Erythroblast (primary cell): ENCODE data around the gene MGAT5.

Experiments
- GATA1 ChIP-seq: IDR thresholded peaks from 2 replicates; pipeline ENCODE4 v1.6.1; 2011; ENCODE audit warnings: low read depth, mild to moderate bottlenecking, control low read depth, low read length, moderate library complexity
- POLR2A ChIP-seq: IDR thresholded peaks from 2 replicates; pipeline ENCODE4 v1.6.1; 2011; ENCODE audit warnings: mild to moderate bottlenecking, low read length

GRCh38 chr2:134232868-134233727 lies 20.8 kb upstream of the MGAT5 start:
- TF ChIP-seq GATA1 (no peak), POLR2A (no peak)
